Spleen (tissue), 7 donors: ENCODE data around the gene TP53TG3D.
"Not testable (repeated sequence)": the region's sequence is repeated elsewhere in the genome, so short reads cannot be mapped to it uniquely, and the experiment has no call there.

Experiments
- CTCF ChIP-seq, 11 experiments: fragments of 200-600 bp in 7 of 11; fragments of 450-650 bp in 4 of 11; sonication (generic) in 4 of 11; IDR thresholded peaks in 8 of 11; conservative IDR thresholded peaks in 3 of 11; 1 replicate in 7 of 11; 2 replicates in 4 of 11; pipeline versions ENCODE4 v1.4.0 to v1.8.0; 2016 to 2021; ENCODE audit warnings: antibody characterized with exemption in 11 of 11, inconsistent platforms in 4 of 11, mild to moderate bottlenecking in 1 of 11
- POLR2AphosphoS5 ChIP-seq, 3 donors: sonication (generic); formaldehyde crosslinking; IDR thresholded peaks; one replicate each; pipeline ENCODE4 v1.5.1; 2017; ENCODE audit warnings: antibody characterized with exemption in 3 of 3
- donor health status: DM: no; HTN: no; CAD: no; lungs with moderate emphysema.
- donor health status: DM: no; HTN: no; CAD: no.
- donor health status: DM: no; HTN: no; CAD: no.

- TF ChIP-seq POLR2AphosphoS5 (IDR thresholded peaks at IDR 0.05); CTCF (IDR thresholded peaks at IDR 0.05 in 8 of 11, conservative IDR thresholded peaks at IDR 0.05 in 3 of 11): not testable (repeated sequence)
These were observed 36.1 kb downstream of the TP53TG3D start for GRCh38 chr16:32289197-32289596.
